DND-41 (cell line): Measurements from ENCODE around the gene SEC61G.

Experiments
- ATAC-seq: fragments of 200-7000 bp; cut with Tn5 transposase; 3 replicates; pipeline ENCODE4 v1.9.1; 2021; ENCODE audit warnings: low read depth; ENCODE audit not compliant: insufficient read depth
- DNase-seq: peaks from one replicate; pipeline ENCODE4 v3.0.0-alpha.2; 2020
- H2AFZ ChIP-seq: 2 replicates; pipeline ENCODE4 v1.6.0; 2012; ENCODE audit warnings: low read depth, low read length
- H3K27ac ChIP-seq: 2 replicates; pipeline ENCODE4 v1.5.1; 2012; ENCODE audit warnings: low read length, inconsistent platforms
- H3K27me3 ChIP-seq: fragments of 200-600 bp; sonication (generic); 2 replicates; pipeline ENCODE4 v1.6.0; 2012; ENCODE audit warnings: low read length, mild to moderate bottlenecking, inconsistent platforms; ENCODE audit not compliant: insufficient read depth, poor library complexity
- H3K36me3 ChIP-seq: 2 replicates; pipeline ENCODE4 v1.5.1; 2012; ENCODE audit warnings: low read length, inconsistent platforms; ENCODE audit not compliant: insufficient read depth
- H3K4me1 ChIP-seq: 2 replicates; pipeline ENCODE4 v1.5.1; 2012; ENCODE audit warnings: mild to moderate bottlenecking, low read length; ENCODE audit not compliant: insufficient read depth
- H3K4me2 ChIP-seq: 2 replicates; pipeline ENCODE4 v1.6.0; 2012; ENCODE audit warnings: mild to moderate bottlenecking, moderate library complexity, low read length, inconsistent platforms; ENCODE audit not compliant: insufficient read depth
- H3K4me3 ChIP-seq, 2 experiments: fragments of 200-600 bp in 1 of 2; shearing (Covaris generic) in 1 of 2; 2 replicates each; pipeline ENCODE4 v1.5.1; 2012 to 2016; ENCODE audit warnings: inconsistent platforms in 2 of 2, low read length in 2 of 2, mild to moderate bottlenecking in 2 of 2, low read depth in 1 of 2, moderate library complexity in 1 of 2
- H3K79me2 ChIP-seq: 2 replicates; pipeline ENCODE4 v1.6.0; 2012; ENCODE audit warnings: low read length, inconsistent platforms; ENCODE audit not compliant: insufficient read depth
- H3K9ac ChIP-seq: 2 replicates; pipeline ENCODE4 v1.6.0; 2012; ENCODE audit warnings: low read depth, mild to moderate bottlenecking, inconsistent platforms, low read length, moderate library complexity
- H3K9me3 ChIP-seq: 2 replicates; pipeline ENCODE4 v1.5.1; 2012; ENCODE audit warnings: low read length, moderate library complexity, mild to moderate bottlenecking, inconsistent platforms; ENCODE audit not compliant: insufficient read depth, severe bottlenecking
- H4K20me1 ChIP-seq: 2 replicates; pipeline ENCODE4 v1.6.0; 2012; ENCODE audit warnings: low read length; ENCODE audit not compliant: insufficient read depth
- CTCF ChIP-seq: IDR thresholded peaks from 2 replicates; pipeline ENCODE4 v1.5.1; 2012; ENCODE audit warnings: borderline replicate concordance, low read length, moderate library complexity, mild to moderate bottlenecking; ENCODE audit not compliant: poor library complexity, severe bottlenecking; ENCODE audit errors: extremely low read depth
- EZH2 ChIP-seq: IDR thresholded peaks from 3 replicates; pipeline ENCODE4 v1.6.1; 2012; ENCODE audit warnings: borderline replicate concordance, low read depth, mild to moderate bottlenecking, moderate library complexity, low read length, inconsistent platforms; ENCODE audit not compliant: severe bottlenecking

SEC61G gene

DNA sequence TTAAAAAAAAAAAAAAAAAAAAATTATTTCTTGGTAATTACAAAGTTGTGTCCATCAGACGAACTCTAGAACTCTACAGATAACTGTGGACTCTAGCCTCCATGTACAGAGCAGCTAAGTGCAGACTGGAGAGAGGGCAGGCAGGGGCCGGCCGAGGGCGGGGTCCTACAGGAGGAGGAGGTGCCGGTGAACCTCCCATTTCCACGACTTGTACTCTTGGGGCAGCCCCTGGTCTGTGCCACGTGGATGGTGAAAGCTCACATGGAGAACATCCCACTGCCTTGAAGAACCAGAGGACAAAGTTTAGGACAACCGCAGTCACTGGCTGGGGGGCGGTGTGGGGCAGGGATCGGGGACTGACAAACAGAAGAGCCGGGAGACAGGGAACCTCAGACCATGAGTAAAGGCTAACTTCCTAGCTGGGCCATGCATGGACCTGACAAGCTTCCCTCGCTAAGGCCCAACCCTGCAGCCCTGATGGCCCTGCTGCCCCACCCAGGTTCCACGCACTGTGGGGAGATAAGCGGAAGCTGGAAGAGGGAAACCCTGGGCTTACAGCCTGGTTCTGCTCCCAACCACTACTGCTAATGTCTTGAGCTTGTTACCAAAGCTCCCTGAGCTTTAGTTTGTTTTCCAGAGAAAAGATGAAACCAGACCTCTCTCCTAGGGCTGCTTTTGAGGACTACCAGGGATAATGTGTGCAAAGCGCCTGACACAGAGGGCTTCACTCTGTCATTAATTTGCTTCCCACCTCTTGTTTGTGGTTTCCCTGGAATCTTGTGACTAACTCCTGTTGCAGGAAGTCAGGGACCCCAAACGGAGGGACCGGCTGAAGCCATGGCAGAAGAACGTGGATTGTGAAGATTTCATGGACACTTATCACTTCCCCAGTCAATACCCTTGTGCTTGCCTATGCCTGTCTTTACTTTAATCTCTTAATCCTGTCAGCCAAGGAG lies 16.1 kb upstream of the SEC61G start:
- ATAC-seq (no peak), DNase-seq (no peak)
- Histone ChIP-seq H3K27ac (no peak overlapping the region), H3K36me3 (no peaks in the 10 kb centered on the region), H3K4me1 (no peaks in the 10 kb centered on the region), H3K4me3 (no peak overlapping the region), H3K79me2 (no peaks in the 10 kb centered on the region), H2AFZ (no peak overlapping the region), H3K4me2 (no peak overlapping the region), H3K9ac (no peak overlapping the region), H3K27me3 (no peaks in the 10 kb centered on the region), H3K9me3 (peaks cover 2% of the 10 kb centered on the region), H4K20me1 (no peaks in the 10 kb centered on the region)
- TF ChIP-seq CTCF (no peak), EZH2 (no peak)

DNA sequence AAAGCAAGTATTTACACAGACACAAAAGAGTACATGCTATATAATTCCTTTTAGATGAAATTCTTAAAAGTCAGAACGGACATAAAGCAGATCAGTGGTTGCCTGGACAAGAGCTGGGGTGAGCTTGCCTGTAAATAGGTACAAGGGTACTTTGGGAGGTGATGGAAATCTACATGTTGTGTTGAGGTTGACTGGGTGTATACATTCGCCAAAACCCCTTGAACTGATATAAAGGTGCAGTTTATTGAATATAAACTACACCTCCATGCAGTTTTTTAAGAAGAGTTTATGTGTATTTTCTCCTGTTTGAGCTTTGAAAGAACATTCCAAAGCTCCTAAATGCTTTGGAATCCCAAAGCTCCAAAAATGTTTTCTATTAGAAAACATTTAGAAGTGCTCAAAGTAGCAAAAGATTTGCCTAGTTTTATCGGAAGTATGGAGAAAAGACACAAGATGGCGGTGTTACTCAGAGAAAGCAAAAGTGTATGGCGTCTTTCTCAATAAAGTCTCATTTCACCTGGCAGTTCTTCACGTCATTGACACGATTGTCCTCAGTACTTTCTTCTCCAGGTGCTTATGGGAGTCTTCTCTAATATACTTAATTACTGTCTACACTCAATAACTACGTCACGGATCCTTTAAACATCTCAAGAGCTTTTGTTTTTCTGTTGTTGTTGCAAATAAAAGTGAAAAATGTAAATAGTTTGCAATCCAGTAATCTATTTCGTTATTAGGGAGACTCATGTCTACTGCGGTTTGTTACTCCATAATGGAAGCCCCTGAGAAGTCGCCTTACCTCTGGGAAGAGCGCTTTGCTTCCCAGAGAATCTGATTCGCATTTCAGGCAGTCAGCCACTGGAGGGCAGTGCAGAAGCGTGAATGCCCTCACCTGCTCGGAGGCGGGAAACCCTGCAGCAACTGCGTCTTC lies 14.7 kb upstream of the SEC61G start:
- H3K9ac ChIP-seq = no peak overlapping the region
- no peak overlapping the region for H3K4me2 ChIP-seq
- no peak overlapping the region for H3K4me3 ChIP-seq
- H2AFZ ChIP-seq = 0 out of 2 replicates have a peak overlapping the region, but pooled peaks have one; percentile 31
- peaks cover 2% of the 10 kb centered on the region for H3K9me3 ChIP-seq
- no peak overlapping the region for H3K27ac ChIP-seq
- ATAC-seq = peak; percentile 80
- H3K79me2 ChIP-seq = no peaks in the 10 kb centered on the region
- no peaks in the 10 kb centered on the region for H3K36me3 ChIP-seq
- H3K4me1 ChIP-seq = no peaks in the 10 kb centered on the region
- no peaks in the 10 kb centered on the region for H4K20me1 ChIP-seq
- no peak for TF ChIP-seq EZH2
- peak; percentile 76 for TF ChIP-seq CTCF
- peak; percentile 60 for DNase-seq
- no peaks in the 10 kb centered on the region for H3K27me3 ChIP-seq

GRCh38 chr7:54769203-54769602 lies 10.2 kb upstream of the SEC61G start:
- Histone ChIP-seq H3K36me3 (no peaks in the 10 kb centered on the region), H3K4me2 (no peak overlapping the region), H3K4me1 (no peaks in the 10 kb centered on the region), H3K9me3 (no peaks in the 10 kb centered on the region), H3K4me3 (no peak overlapping the region), H3K27ac (no peak overlapping the region), H2AFZ (no peak overlapping the region), H3K27me3 (no peaks in the 10 kb centered on the region), H3K79me2 (no peaks in the 10 kb centered on the region), H4K20me1 (no peaks in the 10 kb centered on the region), H3K9ac (no peak overlapping the region)
- ATAC-seq = no peak
- no peak for DNase-seq
- TF ChIP-seq EZH2 = no peak
- TF ChIP-seq CTCF = no peak
